Activated CD4-positive, alpha-beta T cell treated with anti-CD3 and anti-CD28 coated beads, Interleukin-2, amount 50 U/mL, for 16 hours (primary cell): Measurements from ENCODE around the gene MUS81.
A peak's percentile ranks its signal among the peaks of the same experiment; 100 is the strongest.

Experiments
- DNase-seq: peaks from one replicate; pipeline ENCODE4 v3.0.0-alpha.2; 2020

MUS81 gene

GRCh38 chr11:65892661-65893317 is 32.6 kb downstream of the MUS81 start:
- no peak for DNase-seq

GRCh38 chr11:65894034-65894591 is 33.9 kb downstream of the MUS81 start:
- DNase-seq, result peak; percentile 66

GRCh38 chr11:65895482-65895981 is 35.3 kb downstream of the MUS81 start:
- DNase-seq, result no peak

GRCh38 chr11:65896034-65896999 is 36.1 kb downstream of the MUS81 start:
- DNase-seq, result no peak

GRCh38 chr11:65897020-65897471 is 36.8 kb downstream of the MUS81 start:
- peak; percentile 41 for DNase-seq

- no peak for DNase-seq
Observed at GRCh38 chr11:65898656-65899355, 38.6 kb downstream of the MUS81 start.

GRCh38 chr11:65899356-65900124 is 39.3 kb downstream of the MUS81 start:
- DNase-seq, result peak; percentile 78

GRCh38 chr11:65900125-65900898 is 40.1 kb downstream of the MUS81 start, which contains the start of gene FOSL1:
TSS of gene FOSL1 (minus strand) at chr11:65900388. CDS start at chr11:65900339, 49 bp downstream.
- peak; percentile 95 for DNase-seq

- no peak for DNase-seq
Observed at GRCh38 chr11:65900899-65901180, 40.6 kb downstream of the MUS81 start.

- no peak for DNase-seq
Observed at GRCh38 chr11:65903068-65903481, 42.8 kb downstream of the MUS81 start.

GRCh38 chr11:65903715-65904114 is 43.5 kb downstream of the MUS81 start:
- no peak for DNase-seq

GRCh38 chr11:65906602-65907001 is 46.4 kb downstream of the MUS81 start:
- DNase-seq, result no peak

- no peak for DNase-seq
Observed at GRCh38 chr11:65907878-65908277, 47.6 kb downstream of the MUS81 start.

GRCh38 chr11:65911682-65912568 is 51.7 kb downstream of the MUS81 start:
- no peak for DNase-seq

- DNase-seq, result no peak
Observed at GRCh38 chr11:65912845-65913244, 52.6 kb downstream of the MUS81 start.

GRCh38 chr11:65915101-65915820 is 55.0 kb downstream of the MUS81 start:
- DNase-seq, result no peak

GRCh38 chr11:65915821-65916251 is 55.6 kb downstream of the MUS81 start:
- no peak for DNase-seq
